ENCODE data around the gene DPYD. TPM values are rescaled to one million over a fixed set of nuclear protein-coding genes. Genes with fewer than 3 reads are reported as not detected.
A peak's percentile ranks its signal among the peaks of the same experiment; 100 is the strongest.

DPYD gene
- total RNA-seq, 1 experiment from 2014 or later: 8.1 TPM

DNA sequence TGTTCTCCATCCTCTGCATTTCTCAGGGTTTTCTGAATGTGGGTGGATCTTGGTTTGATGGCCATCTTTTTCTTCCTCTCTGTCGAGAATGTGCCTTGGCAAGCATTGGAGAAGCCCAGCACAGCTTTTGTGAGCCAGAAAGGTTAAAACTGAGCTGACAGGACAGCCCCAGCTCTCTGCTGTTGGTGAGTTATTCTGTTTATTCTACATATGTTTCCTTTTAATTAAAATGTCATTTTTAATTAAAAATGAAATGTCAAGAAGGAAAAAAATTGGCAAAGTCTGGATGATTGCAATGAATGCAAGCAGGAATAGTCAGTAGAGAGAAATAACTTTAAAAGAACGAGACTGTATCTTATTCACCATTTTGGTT, 873.4 kb downstream of the DPYD start:
- H3K4me1 ChIP-seq: no peaks in the 10 kb centered on the region
- H3K9me3 ChIP-seq (replicated peaks): no peaks in the 10 kb centered on the region
- DNase-seq: no peak
- H3K36me3 ChIP-seq: no peaks in the 10 kb centered on the region
- H3K4me3 ChIP-seq: no peak overlapping the region
- no peaks in the 10 kb centered on the region for H3K27me3 ChIP-seq
- no peak overlapping the region for H3K27ac ChIP-seq

- no peak overlapping the region for H3K4me3 ChIP-seq
- H3K27me3 ChIP-seq: no peaks in the 10 kb centered on the region
- no peaks in the 10 kb centered on the region for H3K36me3 ChIP-seq
- no peaks in the 10 kb centered on the region for H3K4me1 ChIP-seq
- no peak for DNase-seq
- H3K9me3 ChIP-seq (replicated peaks): no peaks in the 10 kb centered on the region
- H3K27ac ChIP-seq: no peak overlapping the region
Observed at GRCh38 chr1:97046765-97047420, 873.9 kb downstream of the DPYD start.

GRCh38 chr1:97044159-97044760, 876.6 kb downstream of the DPYD start:
- H3K36me3 ChIP-seq: no peaks in the 10 kb centered on the region
- no peak for DNase-seq
- H3K9me3 ChIP-seq (replicated peaks): 0 out of 2 replicates have a peak, but pooled peaks cover 4% of the 10 kb centered on the region
- no peaks in the 10 kb centered on the region for H3K4me1 ChIP-seq
- H3K27me3 ChIP-seq: no peaks in the 10 kb centered on the region
- no peak overlapping the region for H3K27ac ChIP-seq
- H3K4me3 ChIP-seq: no peak overlapping the region

- H3K4me3 ChIP-seq: no peak overlapping the region
- no peak for DNase-seq
- no peak overlapping the region for H3K27ac ChIP-seq
- H3K27me3 ChIP-seq: no peaks in the 10 kb centered on the region
- no peaks in the 10 kb centered on the region for H3K4me1 ChIP-seq
- H3K9me3 ChIP-seq (replicated peaks): 0 out of 2 replicates have a peak, but pooled peaks cover 4% of the 10 kb centered on the region
- no peaks in the 10 kb centered on the region for H3K36me3 ChIP-seq
Observed at GRCh38 chr1:97042551-97042950, 878.3 kb downstream of the DPYD start.

- Histone ChIP-seq H3K4me3 (no peak overlapping the region), H3K27ac (no peak overlapping the region), H3K36me3 (no peaks in the 10 kb centered on the region), H3K9me3 (replicated peaks) (0 out of 2 replicates have a peak, but pooled peaks cover 4% of the 10 kb centered on the region), H3K4me1 (no peaks in the 10 kb centered on the region), H3K27me3 (no peaks in the 10 kb centered on the region)
- no peak for DNase-seq
Observed at GRCh38 chr1:97041026-97041425, 879.8 kb downstream of the DPYD start.

DNA sequence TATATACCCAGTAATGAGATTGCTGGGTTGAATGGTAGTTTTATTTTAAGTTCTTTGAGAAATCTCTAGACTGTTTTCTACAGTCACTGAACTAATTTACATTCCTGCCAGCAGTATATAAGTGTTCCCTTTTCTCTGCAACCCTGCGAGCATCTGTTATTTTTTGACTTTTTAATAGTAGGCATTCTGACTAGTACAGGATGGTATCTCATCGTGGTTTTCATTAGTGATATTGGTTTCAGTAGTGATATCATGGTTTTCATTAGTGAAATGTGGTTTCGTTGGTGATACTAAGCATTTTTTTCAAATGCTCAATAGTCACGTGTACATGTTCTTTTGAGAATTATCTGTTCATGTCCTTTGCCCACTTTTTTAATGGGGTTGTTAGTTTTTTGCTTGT, 882.4 kb downstream of the DPYD start:
- H3K9me3 ChIP-seq (replicated peaks): 0 out of 2 replicates have a peak, but pooled peaks cover 4% of the 10 kb centered on the region
- no peaks in the 10 kb centered on the region for H3K27me3 ChIP-seq
- no peaks in the 10 kb centered on the region for H3K36me3 ChIP-seq
- H3K4me3 ChIP-seq: no peak overlapping the region
- no peak for DNase-seq
- H3K4me1 ChIP-seq: peaks cover 7% of the 10 kb centered on the region; the same call in 1 of the 2 replicates
- H3K27ac ChIP-seq: no peak overlapping the region

DNA sequence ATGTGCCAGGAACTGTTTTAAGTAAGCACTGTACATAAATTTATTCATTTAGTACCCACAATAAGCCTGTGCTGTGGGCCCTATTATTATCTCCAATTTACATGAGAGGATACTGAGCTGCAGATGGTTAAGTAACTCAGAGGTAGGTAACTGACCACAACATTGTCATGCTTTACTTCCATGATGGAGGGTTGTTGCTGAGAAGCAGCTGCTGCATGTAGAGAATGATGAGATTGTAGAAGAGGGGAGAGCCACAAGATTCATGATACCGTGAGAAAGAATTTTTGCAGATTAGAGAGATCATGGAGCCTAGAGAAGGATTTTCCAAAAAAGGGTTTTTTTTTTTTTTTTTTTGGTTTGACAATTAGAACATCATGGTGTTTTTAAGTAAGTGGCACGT, 886.2 kb downstream of the DPYD start:
- DNase-seq: peak; percentile 41 to 76
- Histone ChIP-seq H3K27me3 (no peaks in the 10 kb centered on the region), H3K9me3 (replicated peaks) (no peaks in the 10 kb centered on the region), H3K36me3 (no peaks in the 10 kb centered on the region), H3K4me1 (peaks cover 7% of the 10 kb centered on the region; the same call in 1 of the 2 replicates), H3K27ac (peak overlapping the region; percentile 40), H3K4me3 (no peak overlapping the region)

DNA sequence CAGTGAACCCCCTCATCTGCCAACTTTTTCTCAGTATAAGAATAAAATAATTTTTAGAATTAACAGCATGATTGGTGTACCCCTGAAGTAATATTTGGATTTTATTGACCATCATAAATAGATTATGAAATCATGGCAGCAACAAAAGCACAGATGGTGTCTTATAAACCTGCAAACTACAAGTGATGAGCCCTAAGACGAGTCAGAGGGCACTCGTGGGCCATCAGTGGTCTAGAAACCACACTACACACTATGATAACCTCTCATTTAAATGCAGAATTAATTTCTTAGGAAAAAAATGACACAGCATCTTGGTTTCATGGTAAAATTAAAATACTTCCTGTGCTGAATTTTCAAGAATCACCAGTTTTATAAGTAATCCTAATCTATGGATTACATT, 886.9 kb downstream of the DPYD start:
- no peaks in the 10 kb centered on the region for H3K36me3 ChIP-seq
- H3K27ac ChIP-seq: peak overlapping the region; percentile 40
- no peaks in the 10 kb centered on the region for H3K9me3 ChIP-seq (replicated peaks)
- H3K4me3 ChIP-seq: no peak overlapping the region
- no peaks in the 10 kb centered on the region for H3K27me3 ChIP-seq
- no peak for DNase-seq
- peaks cover 7% of the 10 kb centered on the region; the same call in 1 of the 2 replicates for H3K4me1 ChIP-seq

Data from SJCRH30 (cell line).